Measurements from ENCODE around the gene TRAPPC12.
"Not testable (repeated sequence)": the region's sequence is repeated elsewhere in the genome, so short reads cannot be mapped to it uniquely, and the experiment has no call there.

The TRAPPC12 gene

GRCh38 chr2:3454005-3454404 is 74.5 kb downstream of the TRAPPC12 start:
- not testable (repeated sequence) for DNase-seq (ENCODE audit: low read depth, low spot score)

- DNase-seq (ENCODE audit: low read depth, low spot score), result no peak
Observed at GRCh38 chr2:3454802-3455201, 75.3 kb downstream of the TRAPPC12 start.

GRCh38 chr2:3456125-3456524 is 76.6 kb downstream of the TRAPPC12 start:
- no peak for DNase-seq (ENCODE audit: low read depth, low spot score)

GRCh38 chr2:3457524-3458395 is 78.3 kb downstream of the TRAPPC12 start:
- DNase-seq (ENCODE audit: low read depth, low spot score), result no peak

GRCh38 chr2:3458396-3459184 is 79.1 kb downstream of the TRAPPC12 start:
- DNase-seq (ENCODE audit: low read depth, low spot score), result no peak

GRCh38 chr2:3459185-3460015 is 79.9 kb downstream of the TRAPPC12 start:
- no peak for DNase-seq (ENCODE audit: low read depth, low spot score)

GRCh38 chr2:3460156-3460555 is 80.7 kb downstream of the TRAPPC12 start:
- no peak for DNase-seq (ENCODE audit: low read depth, low spot score)

GRCh38 chr2:3460831-3461800 is 81.6 kb downstream of the TRAPPC12 start:
- DNase-seq (ENCODE audit: low read depth, low spot score), result no peak

GRCh38 chr2:3461801-3462492 is 82.5 kb downstream of the TRAPPC12 start:
- no peak for DNase-seq (ENCODE audit: low read depth, low spot score)

- no peak for DNase-seq (ENCODE audit: low read depth, low spot score)
Observed at GRCh38 chr2:3462493-3463104, 83.1 kb downstream of the TRAPPC12 start.

GRCh38 chr2:3463186-3463835 is 83.8 kb downstream of the TRAPPC12 start:
- no peak for DNase-seq (ENCODE audit: low read depth, low spot score)

- DNase-seq (ENCODE audit: low read depth, low spot score), result no peak
Observed at GRCh38 chr2:3463944-3464343, 84.5 kb downstream of the TRAPPC12 start.

GRCh38 chr2:3464401-3465005 is 85.0 kb downstream of the TRAPPC12 start:
- DNase-seq (ENCODE audit: low read depth, low spot score), result no peak

- no peak for DNase-seq (ENCODE audit: low read depth, low spot score)
Observed at GRCh38 chr2:3465328-3465727, 85.8 kb downstream of the TRAPPC12 start.

GRCh38 chr2:3465844-3466481 is 86.5 kb downstream of the TRAPPC12 start:
- DNase-seq (ENCODE audit: low read depth, low spot score), result no peak

- no peak for DNase-seq (ENCODE audit: low read depth, low spot score)
Observed at GRCh38 chr2:3466482-3466863, 87.0 kb downstream of the TRAPPC12 start.

- DNase-seq (ENCODE audit: low read depth, low spot score), result no peak
Observed at GRCh38 chr2:3466966-3467365, 87.5 kb downstream of the TRAPPC12 start.

GRCh38 chr2:3467654-3468053 is 88.2 kb downstream of the TRAPPC12 start:
- no peak for DNase-seq (ENCODE audit: low read depth, low spot score)

Measured in activated naive CD8-positive, alpha-beta T cell treated with anti-CD3 and anti-CD28 coated beads, Interleukin-2, amount 50 U/mL, for 16 hours (primary cell).